ENCODE results near the gene CBLC. TPM values are rescaled to one million over a fixed set of nuclear protein-coding genes. Genes with fewer than 3 reads are reported as not detected.

Gene CBLC
- total RNA-seq, 1 donor from 2014 or later = 65.0 TPM

- no peak for DNase-seq (ENCODE audit: low read depth)
- Histone ChIP-seq H3K4me3 (ENCODE audit: low read depth, low read length) (no peak overlapping the region), H3K36me3 (ENCODE audit: control insufficient read depth, insufficient read depth, low read length) (peaks cover 38% of the 10 kb centered on the region), H3K27me3 (ENCODE audit: control insufficient read depth, insufficient read depth, low read length) (no peaks in the 10 kb centered on the region)
- FAIRE-seq = no peak
- TF ChIP-seq CTCF (IDR thresholded peaks at IDR 0.05; ENCODE audit: insufficient read depth, low read length, severe bottlenecking) = no peak
These were observed 21.6 kb upstream of the CBLC start for GRCh38 chr19:44756089-44756562.

GRCh38 chr19:44757057-44757734 is 20.5 kb upstream of the CBLC start:
- H3K27me3 ChIP-seq (ENCODE audit: control insufficient read depth, insufficient read depth, low read length) = no peaks in the 10 kb centered on the region
- no peak for FAIRE-seq
- no peak for DNase-seq (ENCODE audit: low read depth)
- H3K36me3 ChIP-seq (ENCODE audit: control insufficient read depth, insufficient read depth, low read length) = peaks cover 33% of the 10 kb centered on the region
- TF ChIP-seq CTCF (IDR thresholded peaks at IDR 0.05; ENCODE audit: insufficient read depth, low read length, severe bottlenecking) = no peak
- no peak overlapping the region for H3K4me3 ChIP-seq (ENCODE audit: low read depth, low read length)

GRCh38 chr19:44757735-44758505 is 19.8 kb upstream of the CBLC start:
- no peak for DNase-seq (ENCODE audit: low read depth)
- H3K27me3 ChIP-seq (ENCODE audit: control insufficient read depth, insufficient read depth, low read length) = no peaks in the 10 kb centered on the region
- no peak overlapping the region for H3K4me3 ChIP-seq (ENCODE audit: low read depth, low read length)
- no peak for TF ChIP-seq CTCF (IDR thresholded peaks at IDR 0.05; ENCODE audit: insufficient read depth, low read length, severe bottlenecking)
- FAIRE-seq = no peak
- H3K36me3 ChIP-seq (ENCODE audit: control insufficient read depth, insufficient read depth, low read length) = peaks cover 32% of the 10 kb centered on the region

- TF ChIP-seq CTCF (IDR thresholded peaks at IDR 0.05; ENCODE audit: insufficient read depth, low read length, severe bottlenecking) = no peak
- FAIRE-seq (no peak), DNase-seq (ENCODE audit: low read depth) (no peak)
- no peak overlapping the region for H3K4me3 ChIP-seq (ENCODE audit: low read depth, low read length)
- H3K27me3 ChIP-seq (ENCODE audit: control insufficient read depth, insufficient read depth, low read length) = no peaks in the 10 kb centered on the region
- H3K36me3 ChIP-seq (ENCODE audit: control insufficient read depth, insufficient read depth, low read length) = peaks cover 32% of the 10 kb centered on the region
These were observed 19.1 kb upstream of the CBLC start for GRCh38 chr19:44758596-44758995.

GRCh38 chr19:44759083-44759804 is 18.4 kb upstream of the CBLC start:
- H3K27me3 ChIP-seq (ENCODE audit: control insufficient read depth, insufficient read depth, low read length) = no peaks in the 10 kb centered on the region
- no peak for TF ChIP-seq CTCF (IDR thresholded peaks at IDR 0.05; ENCODE audit: insufficient read depth, low read length, severe bottlenecking)
- peaks cover 30% of the 10 kb centered on the region for H3K36me3 ChIP-seq (ENCODE audit: control insufficient read depth, insufficient read depth, low read length)
- no peak overlapping the region for H3K4me3 ChIP-seq (ENCODE audit: low read depth, low read length)
- FAIRE-seq (no peak), DNase-seq (ENCODE audit: low read depth) (no peak)

Data from bronchial epithelial cell (primary cell).